GM20000 (cell line): ENCODE measurements around the gene MED17.
"Not testable (repeated sequence)": the region's sequence is repeated elsewhere in the genome, so short reads cannot be mapped to it uniquely, and the experiment has no call there.

Experiments
- DNase-seq: peaks from one replicate; pipeline ENCODE4 v3.0.0; 2012; ENCODE audit warnings: low spot score
- TF ChIP-seq, protein P1 (sequence below): IDR thresholded peaks from 2 replicates; pipeline ENCODE4 v1.5.1; 2012; ENCODE audit warnings: mild to moderate bottlenecking, control low read depth; ENCODE audit errors: extremely low read depth, missing control alignments

MED17 gene

DNA sequence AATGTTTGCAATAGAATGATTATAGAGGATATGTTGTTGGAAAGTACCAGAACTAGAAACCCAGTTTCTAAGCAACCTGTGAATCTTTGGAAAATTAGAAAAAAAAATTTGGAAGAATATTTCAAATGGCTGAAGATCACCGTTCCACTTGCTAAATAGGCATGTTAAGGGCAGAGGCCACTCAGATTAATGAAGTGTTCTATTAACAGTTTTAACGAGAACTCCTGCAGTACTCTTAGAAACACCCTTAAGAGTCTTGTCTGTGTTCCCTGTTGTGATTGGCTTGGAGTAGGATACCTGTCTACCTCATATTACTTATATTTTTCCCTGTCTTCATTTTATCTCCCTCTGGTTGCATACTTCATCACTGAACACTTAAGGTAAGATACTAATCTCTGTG lies 38.0 kb upstream of the MED17 start:
- TF ChIP-seq, protein P1, sequence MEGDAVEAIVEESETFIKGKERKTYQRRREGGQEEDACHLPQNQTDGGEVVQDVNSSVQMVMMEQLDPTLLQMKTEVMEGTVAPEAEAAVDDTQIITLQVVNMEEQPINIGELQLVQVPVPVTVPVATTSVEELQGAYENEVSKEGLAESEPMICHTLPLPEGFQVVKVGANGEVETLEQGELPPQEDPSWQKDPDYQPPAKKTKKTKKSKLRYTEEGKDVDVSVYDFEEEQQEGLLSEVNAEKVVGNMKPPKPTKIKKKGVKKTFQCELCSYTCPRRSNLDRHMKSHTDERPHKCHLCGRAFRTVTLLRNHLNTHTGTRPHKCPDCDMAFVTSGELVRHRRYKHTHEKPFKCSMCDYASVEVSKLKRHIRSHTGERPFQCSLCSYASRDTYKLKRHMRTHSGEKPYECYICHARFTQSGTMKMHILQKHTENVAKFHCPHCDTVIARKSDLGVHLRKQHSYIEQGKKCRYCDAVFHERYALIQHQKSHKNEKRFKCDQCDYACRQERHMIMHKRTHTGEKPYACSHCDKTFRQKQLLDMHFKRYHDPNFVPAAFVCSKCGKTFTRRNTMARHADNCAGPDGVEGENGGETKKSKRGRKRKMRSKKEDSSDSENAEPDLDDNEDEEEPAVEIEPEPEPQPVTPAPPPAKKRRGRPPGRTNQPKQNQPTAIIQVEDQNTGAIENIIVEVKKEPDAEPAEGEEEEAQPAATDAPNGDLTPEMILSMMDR, result no peak
- DNase-seq, result no peak

DNA sequence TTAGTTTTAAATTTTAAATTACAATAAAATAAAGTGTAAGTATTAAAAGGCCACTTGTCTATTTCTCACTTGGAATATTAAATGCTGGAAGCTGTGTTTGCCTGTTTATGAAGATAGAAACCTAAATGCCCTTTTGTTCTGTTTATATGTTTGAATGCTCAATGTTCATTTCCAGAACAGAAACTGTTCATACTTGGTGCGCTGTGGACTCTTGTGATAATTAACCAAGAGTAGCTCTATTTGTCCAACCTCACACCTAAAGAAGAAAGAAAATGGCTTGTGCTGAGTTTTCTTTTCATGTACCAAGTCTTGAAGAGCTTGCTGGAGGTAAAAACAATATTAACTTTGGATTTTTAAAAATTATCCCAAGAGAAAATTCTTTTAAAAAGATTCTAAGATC lies 37.0 kb upstream of the MED17 start:
- peak; percentile 42 for DNase-seq
- TF ChIP-seq, protein P1, result no peak

DNA sequence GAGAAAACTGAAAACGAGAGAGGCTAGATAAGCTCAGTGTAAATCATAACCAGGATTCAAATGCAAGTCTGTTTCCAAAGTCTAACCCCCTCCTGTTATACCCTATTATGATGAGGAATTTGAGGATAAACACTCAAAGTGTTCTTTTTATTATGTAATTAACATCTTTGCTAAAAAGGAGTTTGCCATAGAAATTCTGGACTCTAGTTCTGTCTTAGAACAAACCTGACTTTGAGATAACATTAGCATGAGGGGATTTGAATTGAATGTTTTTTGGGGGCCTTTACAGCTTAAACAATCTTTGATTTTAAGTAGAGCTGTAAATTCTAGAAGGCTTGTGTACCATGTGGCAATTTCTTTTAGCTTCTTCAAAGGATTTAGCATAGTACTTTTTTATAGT lies 33.1 kb upstream of the MED17 start:
- TF ChIP-seq, protein P1, result no peak
- DNase-seq, result no peak

DNA sequence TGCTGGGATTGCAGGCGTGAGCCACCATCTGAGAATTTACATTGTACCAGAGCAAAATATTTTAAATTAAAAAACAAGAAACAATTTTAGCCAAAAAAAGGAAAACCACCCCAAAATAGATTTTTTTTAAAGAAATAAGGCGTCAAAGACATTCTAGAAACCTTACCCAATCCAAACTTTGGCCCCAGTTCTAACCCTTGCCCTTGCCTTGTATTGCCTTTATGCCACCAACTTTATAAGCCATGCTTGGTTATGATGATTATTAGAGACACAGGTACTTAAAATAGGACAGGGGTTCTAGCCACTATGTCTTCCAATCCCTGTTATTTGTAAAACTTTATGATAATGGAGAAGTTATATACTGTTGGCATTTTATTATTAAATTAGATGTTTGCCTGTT lies 30.8 kb upstream of the MED17 start:
- no peak for DNase-seq
- TF ChIP-seq, protein P1, result no peak

DNA sequence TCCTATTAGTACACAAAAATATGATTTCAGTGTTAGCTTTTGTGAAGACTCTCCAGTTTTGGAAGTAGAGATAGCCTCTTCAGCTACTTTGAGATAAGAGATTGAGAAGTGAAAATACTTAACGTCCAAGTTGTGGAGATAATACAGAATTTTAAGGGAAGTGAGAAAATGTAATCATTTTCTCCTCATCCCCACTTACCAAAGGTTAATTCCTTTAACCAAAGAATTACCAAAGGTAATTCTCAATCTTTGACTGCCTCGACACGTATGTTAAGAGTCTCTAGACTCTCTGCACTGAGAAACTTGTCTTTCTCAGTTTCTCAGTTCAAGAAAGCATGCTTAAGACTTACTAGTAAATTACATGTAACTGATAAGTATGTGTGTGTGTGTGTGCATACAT lies 27.3 kb upstream of the MED17 start:
- peak; percentile 23 for DNase-seq
- TF ChIP-seq, protein P1, result no peak

DNA sequence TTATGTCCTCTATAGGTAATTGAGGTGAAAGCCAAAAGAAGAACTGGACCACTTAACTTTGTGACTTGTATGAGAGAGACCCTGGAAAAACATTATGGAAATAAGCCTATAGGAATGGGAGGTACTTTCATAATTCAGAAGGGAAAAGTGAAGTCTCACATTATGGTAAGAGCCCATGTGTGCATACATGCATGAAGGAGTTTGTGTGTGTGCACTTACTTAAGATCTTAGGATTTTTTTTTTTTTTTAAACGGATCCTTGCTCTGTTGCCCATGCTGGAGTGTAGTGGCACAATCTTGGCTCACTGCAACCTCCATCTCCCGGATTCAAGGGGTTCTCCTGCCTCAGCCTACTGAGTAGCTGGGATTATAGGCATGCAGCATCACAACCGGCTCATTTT lies 26.8 kb upstream of the MED17 start:
- no peak for DNase-seq
- TF ChIP-seq, protein P1, result no peak

DNA sequence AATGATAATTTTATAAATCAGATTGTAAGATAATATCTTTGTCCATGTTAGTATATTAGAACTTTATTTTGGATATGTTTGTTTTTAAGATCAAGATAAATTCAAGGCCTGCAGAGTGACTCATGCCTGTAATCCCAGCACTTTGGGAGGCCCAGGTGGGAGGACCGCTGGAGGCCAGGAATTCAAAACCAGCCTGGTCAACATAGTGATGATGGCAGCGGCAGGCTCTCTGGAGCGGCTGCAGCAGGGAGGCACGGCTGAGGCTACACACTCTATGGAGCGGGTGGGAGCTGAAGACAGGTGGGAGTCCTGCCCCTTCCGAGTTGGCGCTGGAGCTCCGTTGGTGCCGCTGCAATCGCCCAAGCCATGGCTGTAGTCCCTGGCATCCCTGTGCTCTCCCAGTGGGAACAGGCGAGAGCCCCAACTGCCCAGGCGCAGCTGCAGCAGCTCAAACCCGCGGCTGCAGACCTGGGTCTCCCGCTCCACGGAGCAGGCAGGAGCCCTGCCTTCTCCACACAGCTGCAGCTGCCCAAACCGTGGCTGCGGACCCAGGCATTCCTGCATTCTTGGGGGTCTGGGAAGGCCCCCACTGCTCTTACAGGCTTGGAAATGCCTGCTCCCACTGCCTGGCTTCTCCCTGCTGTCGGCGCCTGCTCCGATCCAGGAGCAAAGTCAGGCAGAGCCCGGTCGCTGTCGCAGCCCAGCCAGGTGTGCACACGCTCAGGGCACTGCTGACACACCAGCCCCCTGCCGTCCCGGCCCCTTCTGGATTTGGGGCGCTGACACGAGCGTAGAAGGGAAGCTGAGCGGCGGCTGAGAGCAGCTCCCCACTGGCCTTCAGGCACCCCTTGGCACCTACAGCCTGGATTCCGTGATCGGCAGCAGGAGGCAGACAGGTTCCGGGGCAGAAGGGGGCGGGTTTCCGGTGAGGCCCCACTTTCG lies 25.9 kb upstream of the MED17 start:
- TF ChIP-seq, protein P1, result no peak

DNA sequence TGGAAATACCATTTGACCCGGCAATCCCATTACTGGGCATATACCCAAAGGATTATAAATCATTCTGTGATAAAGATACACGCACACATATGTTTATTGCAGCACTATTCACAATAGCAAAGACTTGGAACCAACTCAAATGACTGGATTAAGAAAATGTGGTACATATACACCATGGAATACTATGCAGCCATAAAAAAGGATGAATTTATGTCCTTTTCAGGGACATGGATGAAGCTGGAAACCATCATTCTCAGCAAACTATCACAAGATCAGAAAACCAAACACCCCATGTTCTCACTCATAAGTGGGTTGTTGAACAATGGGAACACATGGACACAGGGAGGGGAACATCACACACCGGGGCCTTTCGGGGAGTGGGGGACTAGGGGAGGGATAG lies 25.0 kb upstream of the MED17 start:
- DNase-seq, result not testable (repeated sequence)

More for the DNA sequence above, 25.9 kb upstream of the MED17 start:
- DNase-seq, result no peak
